Neural progenitor cell (in vitro differentiated cells): ENCODE measurements around the gene TRNAU1AP.

Experiments
- CTCF ChIP-seq: fragments of 200-600 bp; sonication (generic); IDR thresholded peaks from 2 replicates; pipeline ENCODE4 v1.5.1; 2017; ENCODE audit warnings: antibody characterized with exemption, mild to moderate bottlenecking
- EZH2 ChIP-seq: fragments of 200-600 bp; sonication (generic); IDR thresholded peaks from 2 replicates; pipeline ENCODE4 v1.6.1; 2017; ENCODE audit warnings: antibody characterized with exemption, mild to moderate bottlenecking, moderate library complexity
- EZH2phosphoT487 ChIP-seq: fragments of 200-600 bp; sonication (generic); IDR thresholded peaks from 2 replicates; pipeline ENCODE4 v1.6.1; 2017; ENCODE audit warnings: antibody characterized with exemption

DNA sequence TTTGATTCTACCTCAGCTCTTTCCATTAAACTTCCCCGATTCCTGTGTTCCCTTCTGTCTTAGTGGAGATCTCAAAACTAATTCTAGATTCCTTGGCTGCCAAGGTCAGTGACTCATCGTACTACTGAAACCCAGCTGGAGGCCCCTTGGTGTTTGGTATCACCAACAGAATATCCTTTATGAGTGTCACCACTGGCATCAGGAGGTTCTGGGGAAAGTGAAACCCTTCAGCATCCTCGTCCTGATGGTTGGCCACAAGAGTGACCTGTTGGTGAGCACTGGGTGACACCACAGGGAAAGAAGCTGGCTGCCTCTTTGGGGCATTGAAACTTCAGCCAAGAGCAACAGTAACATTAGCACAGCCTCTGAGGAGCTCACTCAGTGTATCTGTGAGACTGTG is 48.8 kb downstream of the TRNAU1AP start:
- no peak for TF ChIP-seq CTCF
- TF ChIP-seq EZH2: no peak
- TF ChIP-seq EZH2phosphoT487: no peak
